Upper lobe of left lung (tissue), 4 donors: Measurements from ENCODE around the gene GSTM5.

Source experiments
- POLR2A ChIP-seq, 4 donors: fragments of 450-650 bp; IDR thresholded peaks; one replicate each; pipeline ENCODE4 v1.5.1; 2016 to 2017; ENCODE audit warnings: antibody characterized with exemption in 4 of 4, mild to moderate bottlenecking in 2 of 4
- POLR2AphosphoS5 ChIP-seq, 2 donors: sonication (generic); formaldehyde crosslinking; IDR thresholded peaks; one replicate each; pipeline ENCODE4 v1.5.1; 2017; ENCODE audit warnings: antibody characterized with exemption in 2 of 2
- TF ChIP-seq, protein P1 (sequence below), 6 experiments: fragments of 450-650 bp in 4 of 6; fragments of 200-600 bp in 2 of 6; sonication (generic) in 2 of 6; IDR thresholded peaks; one replicate each; pipeline ENCODE4 v1.5.1; 2016 to 2019; ENCODE audit warnings: antibody characterized with exemption in 6 of 6

DNA sequence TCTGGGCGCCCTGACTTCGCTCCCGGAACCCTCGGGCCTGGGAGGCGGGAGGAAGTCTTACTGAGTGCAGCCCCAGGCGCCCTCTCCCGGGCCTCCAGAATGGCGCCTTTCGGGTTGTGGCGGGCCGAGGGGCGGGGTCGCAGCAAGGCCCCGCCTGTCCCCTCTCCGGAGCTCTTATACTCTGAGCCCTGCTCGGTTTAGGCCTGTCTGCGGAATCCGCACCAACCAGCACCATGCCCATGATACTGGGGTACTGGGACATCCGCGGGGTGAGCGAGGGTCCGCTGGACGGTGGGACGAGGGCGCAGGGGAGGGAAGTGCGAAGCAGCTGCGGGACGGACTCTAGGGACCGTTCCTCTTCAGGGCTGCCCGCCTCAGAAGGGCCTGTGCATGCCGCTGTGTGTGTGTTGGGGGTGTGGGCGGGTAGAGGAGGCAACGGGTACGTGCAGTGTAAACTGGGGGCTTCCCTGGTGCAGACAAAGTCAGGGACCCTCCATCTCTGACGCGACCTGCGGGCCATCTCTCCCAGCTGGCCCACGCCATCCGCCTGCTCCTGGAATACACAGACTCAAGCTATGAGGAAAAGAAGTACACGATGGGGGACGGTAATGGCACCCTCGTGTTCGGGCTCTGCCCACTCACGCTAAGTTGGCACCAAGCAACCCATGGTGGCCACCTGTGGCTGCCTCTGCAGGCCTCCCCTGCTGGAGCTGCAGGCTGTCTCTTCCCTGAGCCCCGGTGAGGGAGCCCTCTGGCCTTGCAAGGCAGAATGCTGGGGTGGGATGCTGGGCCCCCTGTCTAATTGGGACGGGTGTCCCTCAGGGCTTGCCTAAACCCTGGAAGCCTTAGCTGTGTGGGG, 24.2 kb upstream of the GSTM5 start, which contains the start of gene GSTM1:
- TF ChIP-seq, protein P1, sequence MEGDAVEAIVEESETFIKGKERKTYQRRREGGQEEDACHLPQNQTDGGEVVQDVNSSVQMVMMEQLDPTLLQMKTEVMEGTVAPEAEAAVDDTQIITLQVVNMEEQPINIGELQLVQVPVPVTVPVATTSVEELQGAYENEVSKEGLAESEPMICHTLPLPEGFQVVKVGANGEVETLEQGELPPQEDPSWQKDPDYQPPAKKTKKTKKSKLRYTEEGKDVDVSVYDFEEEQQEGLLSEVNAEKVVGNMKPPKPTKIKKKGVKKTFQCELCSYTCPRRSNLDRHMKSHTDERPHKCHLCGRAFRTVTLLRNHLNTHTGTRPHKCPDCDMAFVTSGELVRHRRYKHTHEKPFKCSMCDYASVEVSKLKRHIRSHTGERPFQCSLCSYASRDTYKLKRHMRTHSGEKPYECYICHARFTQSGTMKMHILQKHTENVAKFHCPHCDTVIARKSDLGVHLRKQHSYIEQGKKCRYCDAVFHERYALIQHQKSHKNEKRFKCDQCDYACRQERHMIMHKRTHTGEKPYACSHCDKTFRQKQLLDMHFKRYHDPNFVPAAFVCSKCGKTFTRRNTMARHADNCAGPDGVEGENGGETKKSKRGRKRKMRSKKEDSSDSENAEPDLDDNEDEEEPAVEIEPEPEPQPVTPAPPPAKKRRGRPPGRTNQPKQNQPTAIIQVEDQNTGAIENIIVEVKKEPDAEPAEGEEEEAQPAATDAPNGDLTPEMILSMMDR (IDR thresholded peaks at IDR 0.05), result peak in 2 of 6 experiments; percentile 21 to 34
- TF ChIP-seq POLR2AphosphoS5 (IDR thresholded peaks at IDR 0.05), result no peak
- no peak for TF ChIP-seq POLR2A (IDR thresholded peaks at IDR 0.05)
